ENCODE data around the gene HTRA2.

DNA sequence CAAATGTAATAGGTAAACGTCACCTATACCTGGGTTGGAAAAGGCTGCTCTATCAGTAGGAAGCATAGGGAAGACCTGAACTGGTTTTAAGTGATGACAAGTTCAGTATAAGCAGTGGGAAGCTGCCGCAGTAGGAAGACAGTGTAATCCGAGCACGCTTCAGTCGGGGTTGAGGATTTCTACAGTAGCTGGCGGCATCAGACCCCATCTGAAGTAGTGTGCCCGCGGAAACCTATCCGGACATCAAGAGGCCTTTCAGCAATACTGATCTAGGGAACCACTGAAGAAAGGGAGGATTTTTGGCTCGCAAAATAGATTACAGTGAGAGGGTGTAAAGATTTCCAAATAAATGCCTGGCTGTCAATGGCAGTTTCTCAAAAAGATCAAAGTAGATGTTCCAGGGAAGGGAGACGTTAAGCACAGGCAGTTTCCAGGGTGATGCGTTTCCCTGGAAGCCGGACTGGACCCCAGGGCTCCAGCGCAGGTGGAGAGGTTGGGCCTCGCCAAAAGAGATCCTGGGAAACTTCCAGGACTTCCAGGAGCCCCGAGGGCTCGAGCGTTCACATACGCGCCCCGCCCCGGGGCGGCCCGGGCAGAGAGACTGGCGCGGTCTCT, 18.7 kb downstream of the HTRA2 start:
- no peak for TF ChIP-seq CTCF (IDR thresholded peaks at IDR 0.05)
- no peak for TF ChIP-seq ZFX (IDR thresholded peaks at IDR 0.05; ENCODE audit: borderline replicate concordance)
